HCEC 1CT (cell line): Measurements from ENCODE around the gene TOP3A.
"Not testable (repeated sequence)": the region's sequence is repeated elsewhere in the genome, so short reads cannot be mapped to it uniquely, and the experiment has no call there.

ENCODE experiments used
- DNase-seq: peaks from one replicate; pipeline ENCODE4 v3.0.0-alpha.2; 2017

The TOP3A gene

GRCh38 chr17:18324140-18325050 is 9.6 kb upstream of the TOP3A start:
- no peak for DNase-seq

DNA sequence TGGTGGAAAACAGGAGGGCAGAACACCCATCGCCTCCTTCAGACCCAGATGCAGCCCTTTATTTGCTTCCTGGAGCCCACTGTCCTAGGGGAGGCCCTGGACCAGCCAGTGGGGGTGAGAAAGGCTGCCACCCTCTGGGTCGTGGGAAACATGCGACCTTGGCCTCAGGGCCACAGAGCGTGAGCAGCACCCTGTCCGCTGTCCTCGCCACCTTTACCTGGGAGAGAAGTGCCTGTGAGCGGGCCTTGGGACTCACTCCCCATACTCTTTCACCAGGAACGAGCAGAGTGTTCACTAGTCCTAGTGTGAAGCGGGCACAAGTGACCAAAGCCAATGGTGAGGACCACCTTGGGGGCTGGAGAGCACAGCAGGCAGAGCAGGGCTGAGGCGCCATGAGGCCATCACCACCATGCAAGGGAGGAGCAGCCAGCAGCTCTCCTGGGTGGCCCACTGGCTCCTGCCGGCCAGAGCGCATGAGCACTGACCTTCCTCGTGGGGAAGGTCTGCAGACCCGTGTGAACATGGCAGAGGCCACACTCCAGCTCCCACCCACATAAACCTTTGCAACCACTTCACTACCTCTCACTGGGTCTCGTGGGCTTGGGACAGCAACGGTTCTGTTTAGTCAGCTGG is 8.8 kb upstream of the TOP3A start:
- DNase-seq, result no peak

DNA sequence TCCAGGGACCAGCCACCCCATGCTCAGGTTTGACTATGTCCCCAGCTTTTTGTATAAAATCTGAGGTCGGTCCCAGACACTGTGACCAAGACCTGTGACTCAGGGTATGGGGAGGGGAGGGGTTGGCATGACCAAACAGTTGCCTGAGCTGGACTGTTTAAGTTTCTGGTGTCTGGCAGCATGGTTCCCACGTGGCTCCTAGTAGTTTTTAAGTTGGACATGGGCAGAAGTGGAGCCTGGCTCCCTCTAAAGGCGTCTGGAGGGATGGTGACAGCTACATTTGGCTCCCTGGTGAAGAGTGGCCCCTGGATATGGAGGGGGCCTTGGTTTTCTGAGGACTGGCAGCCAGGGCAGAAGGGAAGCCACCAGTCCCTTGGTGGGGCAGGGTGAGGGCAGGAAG is 8.2 kb upstream of the TOP3A start:
- DNase-seq, result peak; percentile 40

- no peak for DNase-seq
Observed at GRCh38 chr17:18322522-18322921, 7.7 kb upstream of the TOP3A start.

- DNase-seq, result peak; percentile 3
Observed at GRCh38 chr17:18321309-18321708, 6.5 kb upstream of the TOP3A start.

- DNase-seq, result no peak
Observed at GRCh38 chr17:18320301-18320700, 5.5 kb upstream of the TOP3A start.

- DNase-seq, result peak; percentile 51
Observed at GRCh38 chr17:18319604-18320256, 4.9 kb upstream of the TOP3A start.

DNA sequence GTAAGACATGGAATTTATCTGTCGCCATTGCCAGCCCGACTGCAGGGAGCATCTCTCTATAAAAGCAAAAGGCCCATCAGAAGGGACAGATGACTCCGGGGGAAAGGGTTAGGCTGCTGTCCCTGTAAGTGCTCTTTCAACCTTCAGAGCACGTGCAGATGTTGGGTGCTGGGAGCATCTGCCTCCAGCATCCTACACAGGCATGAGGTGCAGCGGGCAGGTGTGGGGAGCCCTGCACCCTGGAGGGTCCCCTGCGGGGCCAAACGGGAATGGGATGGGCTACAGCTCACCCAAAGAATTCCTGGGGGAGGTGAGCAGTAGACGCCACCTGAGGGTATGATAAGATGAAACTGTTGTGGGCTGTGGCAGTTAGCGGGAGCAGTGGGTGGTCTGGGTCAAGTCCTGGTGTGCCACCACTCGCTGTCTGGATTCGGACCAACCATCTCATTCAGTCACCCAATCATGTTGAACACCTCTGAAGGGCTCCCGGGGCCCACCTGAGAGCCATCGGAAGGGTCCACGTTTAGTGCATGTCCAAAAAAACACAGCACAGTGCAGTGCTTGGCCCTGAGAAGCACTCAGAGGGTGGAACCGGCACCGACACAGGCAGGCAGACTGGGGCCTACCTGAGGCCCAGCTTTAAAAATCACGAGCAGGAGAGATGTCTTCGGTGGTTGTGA is 4.1 kb upstream of the TOP3A start:
- DNase-seq, result no peak

- DNase-seq, result no peak
Observed at GRCh38 chr17:18318117-18318516, 3.3 kb upstream of the TOP3A start.

- no peak for DNase-seq
Observed at GRCh38 chr17:18315961-18316360, 1.2 kb upstream of the TOP3A start.

DNA sequence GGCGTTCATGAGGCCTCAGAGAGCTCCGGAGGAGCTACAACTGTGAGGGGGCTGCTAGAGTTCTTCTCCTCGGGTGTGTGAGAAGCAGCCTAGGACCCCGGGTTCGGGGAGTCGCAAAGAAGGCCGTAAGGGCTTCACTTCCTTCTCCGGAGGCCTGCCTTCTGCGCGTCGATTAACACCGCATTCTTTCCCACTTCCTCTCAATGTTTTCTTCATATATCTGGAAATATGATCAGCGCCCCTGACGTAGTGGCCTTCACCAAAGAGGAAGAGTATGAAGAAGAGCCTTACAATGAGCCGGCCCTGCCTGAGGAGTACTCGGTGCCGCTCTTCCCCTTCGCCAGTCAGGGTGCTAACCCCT is 748 bp upstream of the TOP3A start:
- peak; percentile 2 for DNase-seq

- DNase-seq, result peak; percentile 13
Observed at GRCh38 chr17:18314059-18314730, 599 bp downstream of the TOP3A start.

GRCh38 chr17:18309202-18309601 is 5.6 kb downstream of the TOP3A start:
- no peak for DNase-seq

GRCh38 chr17:18303206-18303605 is 11.6 kb downstream of the TOP3A start:
- DNase-seq, result not testable (repeated sequence)

DNA sequence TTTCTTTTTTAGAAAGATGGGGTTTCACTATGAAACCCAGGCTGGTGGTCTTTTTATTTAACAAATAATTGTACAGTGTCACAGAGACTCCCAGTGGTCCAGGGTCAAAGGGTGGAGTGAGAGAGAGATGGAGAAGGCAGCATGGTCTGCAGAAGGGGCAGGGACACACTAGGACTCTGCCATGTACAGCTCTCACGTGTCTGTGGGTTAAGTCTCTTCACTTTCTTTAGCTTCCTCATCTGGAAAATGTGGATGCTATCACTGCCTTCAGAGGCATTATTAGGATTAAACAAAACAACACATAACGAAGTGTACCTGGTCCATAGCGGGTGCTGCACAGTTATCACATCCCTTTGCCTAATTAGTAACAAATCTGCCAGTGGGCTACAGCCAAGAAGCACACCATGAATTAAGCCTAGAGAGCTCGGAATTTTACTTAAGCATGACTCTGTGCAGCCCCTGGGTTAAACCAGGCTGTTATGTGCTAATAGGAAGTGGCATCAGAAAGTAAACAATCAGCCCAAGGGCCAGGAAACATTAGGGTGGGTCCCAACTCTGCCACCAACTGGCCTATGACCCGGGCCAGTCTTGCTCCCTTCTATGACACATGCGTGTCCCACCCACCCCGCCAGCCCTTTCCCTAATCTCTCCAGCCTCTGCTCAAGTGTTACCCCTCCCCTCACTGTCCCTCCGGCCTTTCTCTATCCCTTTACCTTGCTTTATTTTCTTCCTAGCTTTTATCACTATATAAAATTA is 13.9 kb downstream of the TOP3A start:
- DNase-seq, result no peak

DNA sequence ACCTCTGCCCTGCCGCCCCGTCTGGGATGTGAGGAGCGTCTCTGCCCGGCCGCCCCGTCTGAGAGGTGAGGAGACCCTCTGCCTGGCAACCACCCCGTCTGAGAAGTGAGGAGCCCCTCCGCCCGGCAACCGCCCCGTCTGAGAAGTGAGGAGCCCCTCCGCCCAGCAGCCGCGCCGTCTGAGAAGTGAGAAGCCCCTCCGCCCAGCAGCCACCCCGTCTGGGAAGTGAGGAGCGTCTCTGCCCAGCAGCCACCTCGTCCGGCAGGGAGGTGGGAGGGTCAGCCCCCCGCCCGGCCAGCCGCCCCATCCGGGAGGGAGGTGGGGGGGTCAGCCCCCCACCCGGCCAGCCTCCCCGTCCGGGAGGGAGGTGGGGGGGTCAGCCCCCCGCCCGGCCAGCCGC is 16.7 kb downstream of the TOP3A start:
- DNase-seq, result not testable (repeated sequence)

DNA sequence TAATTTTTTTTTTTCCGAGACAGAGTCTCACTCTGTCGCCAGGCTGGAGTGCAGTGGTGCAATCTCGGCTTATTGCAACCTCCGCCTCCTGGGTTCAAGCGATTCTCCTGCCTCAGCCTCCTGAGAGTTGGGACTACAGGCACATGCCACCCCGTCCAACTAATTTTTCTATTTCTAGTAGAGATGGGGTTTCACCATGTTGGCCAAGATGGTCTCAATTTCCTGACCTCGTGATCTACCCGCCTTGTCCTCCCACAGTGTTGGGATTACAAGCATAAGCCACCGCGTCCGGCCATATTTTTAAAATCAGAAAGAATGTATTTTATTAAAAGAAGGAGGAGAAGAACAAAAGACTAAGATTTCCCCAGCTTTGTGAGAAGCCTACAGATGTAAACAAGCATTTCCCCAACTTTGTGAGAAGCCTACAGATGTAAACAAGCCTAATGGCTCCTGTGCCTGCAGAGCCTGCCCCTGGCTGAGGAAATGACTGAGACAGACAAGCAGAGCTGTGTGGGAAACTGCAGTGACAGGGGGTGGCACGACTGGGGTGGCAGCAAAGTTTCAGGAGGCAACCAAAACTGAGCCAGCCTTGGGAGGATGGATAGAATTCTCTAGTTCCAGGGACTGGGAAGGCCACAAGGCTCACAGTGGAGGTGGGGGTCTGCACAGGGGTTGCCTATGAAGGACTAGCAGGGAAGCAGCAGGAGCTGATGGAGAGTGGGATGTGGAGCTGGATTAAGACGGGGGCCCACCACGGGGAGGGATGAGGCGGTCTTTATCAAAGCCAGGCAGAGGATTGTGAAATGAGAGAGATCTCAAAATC is 22.9 kb downstream of the TOP3A start:
- no peak for DNase-seq

- DNase-seq, result no peak
Observed at GRCh38 chr17:18285296-18285695, 29.5 kb downstream of the TOP3A start.

DNA sequence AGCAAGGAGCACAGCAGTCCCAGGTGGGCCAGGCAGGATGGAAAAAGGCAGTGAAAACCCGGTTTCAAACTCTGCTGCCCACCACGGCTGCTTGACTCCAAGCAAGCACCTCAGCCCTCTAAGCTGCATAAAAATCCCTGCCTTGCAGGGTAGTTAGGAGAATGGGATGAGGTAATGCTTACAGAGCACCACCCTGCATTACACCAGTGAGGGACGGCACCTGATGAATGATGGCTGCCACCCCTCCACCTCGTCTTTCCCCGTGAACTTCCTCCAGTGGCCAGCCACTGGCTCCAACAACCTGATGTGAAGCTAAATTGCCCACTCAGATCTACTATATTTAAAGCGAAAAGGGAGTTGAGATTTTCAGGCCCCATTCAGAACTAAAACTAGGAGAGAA is 33.0 kb downstream of the TOP3A start:
- DNase-seq, result no peak

DNA sequence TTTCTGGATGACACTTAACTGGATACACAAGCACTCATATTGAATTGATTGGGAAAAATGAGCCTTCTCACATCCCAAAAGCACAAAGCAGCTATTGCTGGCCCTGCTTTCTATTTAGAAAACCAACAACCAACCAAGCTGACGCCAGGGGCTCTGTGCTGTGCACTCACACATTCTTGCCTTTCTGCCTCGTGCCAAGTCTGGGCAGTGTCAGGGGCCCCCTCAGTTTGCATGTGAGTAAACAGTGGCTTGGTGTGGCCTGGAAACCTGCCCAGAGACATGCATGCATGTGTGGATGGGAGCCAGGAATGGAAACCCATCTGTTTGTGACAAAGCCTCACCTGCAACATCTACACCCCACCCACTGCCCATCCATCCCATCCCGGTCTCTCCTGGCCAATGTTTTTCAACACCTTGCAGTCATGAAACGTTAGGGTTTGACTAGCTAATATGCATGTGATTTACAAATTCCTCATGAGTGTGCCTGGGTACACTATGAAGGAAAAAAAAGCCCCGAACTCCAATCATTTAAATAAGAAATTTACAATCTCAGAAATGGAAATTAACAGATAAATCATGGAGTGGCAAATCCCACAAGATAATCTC is 33.9 kb downstream of the TOP3A start:
- DNase-seq, result no peak

DNA sequence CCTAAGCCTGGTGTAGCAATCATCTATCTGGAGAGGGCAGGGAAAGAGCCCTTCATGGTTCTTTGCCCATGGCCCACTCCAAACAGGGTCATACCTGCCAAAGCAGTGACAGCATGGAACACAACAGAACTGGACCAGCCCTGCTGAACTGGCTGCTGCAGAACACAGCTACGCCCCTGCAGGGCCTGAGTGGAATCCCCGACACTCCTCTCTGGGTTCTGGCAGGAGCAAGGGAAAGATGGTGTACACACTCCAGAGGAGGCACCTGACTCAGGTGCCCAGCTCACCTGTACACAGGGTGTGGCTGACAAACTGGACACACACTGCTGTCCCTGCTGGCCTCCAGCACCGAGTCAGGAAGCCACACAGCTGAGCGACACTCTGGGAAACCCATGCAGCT is 34.5 kb downstream of the TOP3A start:
- no peak for DNase-seq
